ENCODE data around the gene LIMCH1. TPM values are rescaled to one million over a fixed set of nuclear protein-coding genes. Genes with fewer than 3 reads are reported as not detected.

Gene LIMCH1
- total RNA-seq, 1 experiment from 2014 or later, result 3.3 TPM

GRCh38 chr4:41540687-41541086 is 2.7 kb downstream of the LIMCH1 start:
- no peak overlapping the region for H2AK5ac ChIP-seq (ENCODE audit: insufficient read length, low read length)
- H2BK5ac ChIP-seq (ENCODE audit: insufficient read length, low read length), result no peak overlapping the region
- H2BK12ac ChIP-seq (ENCODE audit: insufficient read length, low read depth, low read length), result no peak overlapping the region
- no peak overlapping the region for H3K23ac ChIP-seq (ENCODE audit: insufficient read length, low read depth, low read length)
- H3K18ac ChIP-seq (ENCODE audit: insufficient read length, low read depth, low read length), result no peak overlapping the region
- no peaks in the 10 kb centered on the region for H4K20me1 ChIP-seq (ENCODE audit: control insufficient read depth, insufficient read depth, insufficient read length)
- H3K4me2 ChIP-seq (ENCODE audit: insufficient read depth, insufficient read length, low read length), result no peak overlapping the region
- H3K79me2 ChIP-seq (ENCODE audit: insufficient read depth, low read length), result no peaks in the 10 kb centered on the region
- H3K23me2 ChIP-seq (ENCODE audit: insufficient read length, low read depth, low read length, poor library complexity, severe bottlenecking), result no peaks in the 10 kb centered on the region
- no peak overlapping the region for H2AFZ ChIP-seq (ENCODE audit: low read length)
- no peak overlapping the region for H4K5ac ChIP-seq (ENCODE audit: insufficient read length, low read depth, low read length)
- no peak overlapping the region for H3K14ac ChIP-seq (ENCODE audit: insufficient read depth, low read length)
- no peaks in the 10 kb centered on the region for H3K27me3 ChIP-seq (ENCODE audit: insufficient read depth, low read length)
- Mint-ChIP-seq H3K27ac (no peak overlapping the region; a peak in 1 of 7 replicates), H3K27me3 (ENCODE audit: low read depth) (no peaks in the 10 kb centered on the region), H3K4me3 (no peak overlapping the region), H3K9me3 (no peaks in the 10 kb centered on the region), H3K36me3 (ENCODE audit: insufficient read depth in 1 of 3, low read depth in 3 of 3) (no peaks in the 10 kb centered on the region), H3K4me1 (peaks cover 13 to 25% of the 10 kb centered on the region in 2 experiments)
- no peak overlapping the region for H2BK120ac ChIP-seq (ENCODE audit: low read depth, low read length, poor library complexity, severe bottlenecking)
- WGBS (ENCODE audit: extremely low coverage, insufficient read length, low lambda C conversion rate), result no CpG with 5 or more reads among the region's 5 CpGs
- no peak for TF ChIP-seq CTCF (conservative IDR thresholded peaks at IDR 0.05)
- no peak for DNase-seq
- no peaks in the 10 kb centered on the region for H3K79me1 ChIP-seq (ENCODE audit: insufficient read depth, low read depth, low read length, poor library complexity, severe bottlenecking)
- H3K56ac ChIP-seq (ENCODE audit: insufficient read length, low read depth, low read length), result no peak overlapping the region
- no peaks in the 10 kb centered on the region for H3K9me3 ChIP-seq (ENCODE audit: control insufficient read depth, low read depth, low read length)
- H3T11ph ChIP-seq (ENCODE audit: low read length), result no peak overlapping the region
- no peak overlapping the region for H4K8ac ChIP-seq (replicated peaks; ENCODE audit: insufficient read length, low read depth, low read length)
- H2BK20ac ChIP-seq (ENCODE audit: low read depth, low read length, poor library complexity, severe bottlenecking), result no peak overlapping the region
- no peak overlapping the region for H3K27ac ChIP-seq (ENCODE audit: insufficient read length, low read depth, low read length)
- H3K9ac ChIP-seq (ENCODE audit: extremely low read depth, insufficient read length, low read length), result no peak overlapping the region
- no peak overlapping the region for H3K4ac ChIP-seq (ENCODE audit: low read depth, low read length)
- H4K91ac ChIP-seq (ENCODE audit: insufficient read length, low read depth, low read length), result no peak overlapping the region
- H3K4me1 ChIP-seq (ENCODE audit: insufficient read depth, low read length), result peaks cover 4% of the 10 kb centered on the region; the same call in 1 of the 2 replicates
- H2BK15ac ChIP-seq (ENCODE audit: low read depth, low read length), result no peak overlapping the region
